ENCODE results near the gene CD300LF.

CD300LF gene

DNA sequence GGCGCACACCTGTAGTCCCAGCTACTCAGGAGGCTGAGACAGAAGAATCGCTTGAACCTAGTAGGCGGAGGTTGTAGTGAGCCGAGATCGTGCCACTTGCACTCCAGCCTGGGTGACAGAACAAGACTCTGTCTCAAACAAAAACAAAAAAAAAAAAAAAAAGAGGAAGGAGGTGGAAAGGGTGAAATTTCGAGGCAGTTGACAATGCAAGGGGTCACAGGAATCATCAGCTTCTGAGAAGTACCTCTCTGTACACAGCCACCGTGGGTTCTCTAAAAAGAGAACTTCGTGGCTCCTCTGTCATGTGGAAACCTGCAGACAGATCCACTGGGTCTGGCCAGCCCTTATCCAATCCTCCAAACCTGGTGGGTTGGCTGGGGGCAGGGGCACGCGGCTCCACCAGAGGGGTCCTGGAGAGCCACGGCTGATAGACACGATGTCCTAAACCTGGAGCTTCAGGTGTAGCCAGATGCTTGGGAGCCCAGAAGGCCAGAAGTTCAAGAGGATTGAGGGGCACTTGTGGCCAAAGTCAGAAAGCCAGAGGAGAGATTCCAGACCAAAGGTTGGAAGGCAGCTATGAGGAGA lies 540 bp upstream of the CD300LF start:
- DNase-seq (ENCODE audit: low spot score) = no peak
- TF ChIP-seq, protein P1, sequence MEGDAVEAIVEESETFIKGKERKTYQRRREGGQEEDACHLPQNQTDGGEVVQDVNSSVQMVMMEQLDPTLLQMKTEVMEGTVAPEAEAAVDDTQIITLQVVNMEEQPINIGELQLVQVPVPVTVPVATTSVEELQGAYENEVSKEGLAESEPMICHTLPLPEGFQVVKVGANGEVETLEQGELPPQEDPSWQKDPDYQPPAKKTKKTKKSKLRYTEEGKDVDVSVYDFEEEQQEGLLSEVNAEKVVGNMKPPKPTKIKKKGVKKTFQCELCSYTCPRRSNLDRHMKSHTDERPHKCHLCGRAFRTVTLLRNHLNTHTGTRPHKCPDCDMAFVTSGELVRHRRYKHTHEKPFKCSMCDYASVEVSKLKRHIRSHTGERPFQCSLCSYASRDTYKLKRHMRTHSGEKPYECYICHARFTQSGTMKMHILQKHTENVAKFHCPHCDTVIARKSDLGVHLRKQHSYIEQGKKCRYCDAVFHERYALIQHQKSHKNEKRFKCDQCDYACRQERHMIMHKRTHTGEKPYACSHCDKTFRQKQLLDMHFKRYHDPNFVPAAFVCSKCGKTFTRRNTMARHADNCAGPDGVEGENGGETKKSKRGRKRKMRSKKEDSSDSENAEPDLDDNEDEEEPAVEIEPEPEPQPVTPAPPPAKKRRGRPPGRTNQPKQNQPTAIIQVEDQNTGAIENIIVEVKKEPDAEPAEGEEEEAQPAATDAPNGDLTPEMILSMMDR (IDR thresholded peaks at IDR 0.05; ENCODE audit: borderline replicate concordance, control extremely low read depth, extremely low read depth, insufficient read depth, missing control alignments) = no peak
- in situ Hi-C loops (cut with MboI; ENCODE audit: low sequenced_read_pairs, unreplicated experiment) = no loop called here

DNA sequence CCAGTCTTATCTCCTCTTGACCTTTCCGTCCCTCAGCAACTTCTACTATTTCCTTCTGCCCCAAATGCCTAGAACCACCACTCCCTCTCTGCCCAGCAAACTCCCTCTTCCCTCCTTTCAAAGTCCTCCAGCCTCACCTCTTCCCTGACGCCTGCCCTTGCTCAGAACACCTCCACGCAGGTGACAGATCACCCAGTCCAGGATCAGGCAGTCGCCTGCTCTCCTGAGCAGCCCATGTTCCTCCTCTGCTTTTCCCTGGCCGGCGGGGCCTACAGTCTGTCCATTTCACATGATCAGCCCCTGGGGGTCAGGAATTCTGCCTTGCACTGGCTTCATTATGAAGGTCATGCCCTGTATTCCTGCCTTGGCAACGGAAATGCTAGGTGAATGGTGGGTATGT lies 422 bp downstream of the CD300LF start:
- in situ Hi-C loops (cut with MboI; ENCODE audit: low sequenced_read_pairs, unreplicated experiment) = no loop called here
- TF ChIP-seq, protein P1 (IDR thresholded peaks at IDR 0.05; ENCODE audit: borderline replicate concordance, control extremely low read depth, extremely low read depth, insufficient read depth, missing control alignments) = no peak
- no peak for DNase-seq (ENCODE audit: low spot score)

DNA sequence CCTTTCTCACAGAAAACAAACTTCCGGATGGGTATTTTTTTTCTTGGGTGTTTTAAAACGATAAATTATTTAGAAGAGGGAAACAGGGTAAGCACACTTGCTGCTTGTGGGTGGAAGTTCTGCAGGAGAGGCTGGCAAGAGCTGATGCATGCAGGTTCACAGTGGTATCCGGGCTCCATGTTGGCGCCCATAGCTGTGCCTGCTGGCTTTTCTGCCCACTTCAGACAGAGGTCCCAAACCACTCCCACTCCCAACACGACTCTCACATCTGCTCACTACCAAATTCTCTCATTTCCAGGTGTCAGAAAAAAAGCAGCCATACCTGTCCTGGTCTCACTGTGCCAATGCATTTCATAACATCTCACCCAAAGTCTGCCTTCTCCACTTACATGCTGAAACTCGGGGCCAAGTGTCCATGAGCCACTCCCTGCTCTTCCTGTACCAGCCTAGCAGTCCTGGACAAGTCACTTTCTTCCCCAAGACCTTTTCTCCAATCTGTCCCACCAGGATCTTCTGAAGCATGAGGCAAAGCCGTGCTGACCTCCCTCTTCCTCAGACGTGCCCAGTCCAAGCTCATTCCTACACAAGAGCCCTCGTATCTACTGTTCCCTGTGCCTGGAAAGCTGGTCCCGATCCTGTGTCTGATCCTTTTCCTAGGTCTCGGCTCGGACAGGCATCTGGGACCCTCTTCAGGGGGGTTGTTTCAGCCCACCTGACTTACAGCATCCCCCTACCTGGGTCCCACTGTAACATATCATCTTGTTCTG lies 1.5 kb downstream of the CD300LF start:
- TF ChIP-seq, protein P1 (IDR thresholded peaks at IDR 0.05; ENCODE audit: borderline replicate concordance, control extremely low read depth, extremely low read depth, insufficient read depth, missing control alignments) = no peak
- in situ Hi-C loops (cut with MboI; ENCODE audit: low sequenced_read_pairs, unreplicated experiment) = no loop called here
- DNase-seq (ENCODE audit: low spot score) = no peak

DNA sequence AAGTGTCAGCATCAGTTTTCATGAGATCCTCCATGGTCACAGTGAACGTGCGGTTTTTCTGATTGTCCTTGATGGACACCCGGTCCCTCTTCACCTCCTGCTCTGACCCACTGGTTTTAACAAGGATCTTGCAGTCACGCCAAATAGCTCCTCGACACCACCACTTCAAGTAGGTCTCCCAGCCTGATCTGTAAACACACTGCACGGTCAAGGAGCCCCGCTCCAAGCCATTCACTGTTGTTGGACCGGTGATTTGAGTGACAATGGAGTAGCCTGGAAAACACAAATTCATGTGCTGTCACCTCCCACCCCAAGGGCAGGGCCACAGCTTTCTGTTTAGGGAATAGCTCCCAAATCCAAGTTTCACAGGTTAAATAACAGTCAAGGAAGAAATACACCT lies 8.2 kb downstream of the CD300LF start:
- TF ChIP-seq, protein P1 (IDR thresholded peaks at IDR 0.05; ENCODE audit: borderline replicate concordance, control extremely low read depth, extremely low read depth, insufficient read depth, missing control alignments) = no peak
- in situ Hi-C loops (cut with MboI; ENCODE audit: low sequenced_read_pairs, unreplicated experiment) = no loop called here
- DNase-seq (ENCODE audit: low spot score) = no peak

DNA sequence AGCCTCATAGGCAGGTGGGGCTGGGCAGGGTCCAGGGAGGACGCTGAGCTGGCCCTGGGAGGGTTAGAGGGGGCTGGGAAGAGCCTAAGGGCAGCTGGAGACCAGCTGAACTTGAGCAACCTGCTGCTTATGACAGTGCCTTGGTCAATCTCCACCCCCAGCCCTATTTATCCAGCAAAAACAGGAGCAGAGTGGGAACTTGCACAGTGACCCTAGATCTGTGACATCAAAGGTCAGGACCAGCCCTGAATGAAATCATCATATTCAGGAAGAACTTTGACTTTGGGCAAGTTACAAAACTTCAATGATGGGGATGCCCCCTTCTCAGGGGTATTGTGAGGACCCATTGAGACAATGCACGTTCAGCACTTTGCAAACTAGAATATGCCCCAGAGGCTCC lies 9.4 kb downstream of the CD300LF start:
- no peak for DNase-seq (ENCODE audit: low spot score)
- TF ChIP-seq, protein P1 (IDR thresholded peaks at IDR 0.05; ENCODE audit: borderline replicate concordance, control extremely low read depth, extremely low read depth, insufficient read depth, missing control alignments) = no peak
- in situ Hi-C loops (cut with MboI; ENCODE audit: low sequenced_read_pairs, unreplicated experiment) = no loop called here

DNA sequence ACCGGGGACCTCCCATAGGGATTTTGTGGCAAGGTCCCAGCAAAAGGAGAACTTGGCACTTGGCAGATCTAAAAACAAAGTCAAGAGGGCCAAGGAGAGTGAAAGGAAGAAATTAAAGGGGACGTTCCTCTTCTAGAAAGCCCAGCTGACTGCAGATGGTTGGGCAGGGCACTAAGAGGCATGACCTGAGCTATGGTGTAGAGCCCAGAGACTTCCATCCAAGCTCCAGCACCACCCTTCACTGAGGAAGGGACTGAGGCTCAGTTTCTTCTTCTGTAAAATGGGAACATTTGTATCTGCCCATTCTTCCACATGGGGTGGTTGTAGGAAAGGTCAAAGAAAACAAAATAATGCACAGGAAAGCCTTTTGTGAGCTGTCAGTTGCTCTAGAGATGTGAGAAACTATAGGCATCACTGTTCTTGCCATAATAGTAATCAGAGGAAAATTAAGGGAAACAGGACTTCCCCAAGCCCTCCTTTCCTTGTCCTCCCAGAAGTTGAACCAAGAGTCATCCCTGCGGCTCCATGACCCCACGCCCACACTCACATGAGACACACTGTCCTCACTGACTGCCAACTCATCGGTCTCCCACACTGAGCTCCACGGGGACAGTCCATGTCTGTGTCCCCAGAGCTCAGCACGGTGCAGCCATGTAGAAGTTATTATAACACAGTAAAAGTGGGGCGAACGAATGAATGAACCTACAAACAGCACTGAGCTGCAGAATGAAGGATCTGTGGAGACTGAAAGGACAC lies 10.4 kb downstream of the CD300LF start:
- TF ChIP-seq, protein P1 (IDR thresholded peaks at IDR 0.05; ENCODE audit: borderline replicate concordance, control extremely low read depth, extremely low read depth, insufficient read depth, missing control alignments) = no peak
- no peak for DNase-seq (ENCODE audit: low spot score)
- in situ Hi-C loops (cut with MboI; ENCODE audit: low sequenced_read_pairs, unreplicated experiment) = no loop called here
